Heart right ventricle (tissue), 16 donors: ENCODE measurements around the gene DENND2D. TPM values are rescaled to one million over a fixed set of nuclear protein-coding genes. Genes with fewer than 3 reads are reported as not detected.

Experiments used
- ATAC-seq, 8 donors: fragments of 200-7000 bp; cut with Tn5 transposase; one replicate each; pipeline ENCODE4 v1.9.1; 2020; ENCODE audit warnings: mild to moderate bottlenecking in 8 of 8, moderate library complexity in 8 of 8, moderate number of reproducible peaks in 1 of 8
- DNase-seq, 2 donors: peaks; one replicate each; pipeline ENCODE4 v3.0.0-alpha.2; 2020
- H3K27ac ChIP-seq, 10 donors: fragments of 200-600 bp; sonication (generic) in 2 of 10; one replicate each; pipeline versions ENCODE4 v1.5.0 to v1.8.0; 2020 to 2022; ENCODE audit warnings: mild to moderate bottlenecking in 3 of 10
- H3K27me3 ChIP-seq, 7 donors: fragments of 200-600 bp; one replicate each; pipeline ENCODE4 v1.8.0; 2021 to 2022; ENCODE audit warnings: mild to moderate bottlenecking in 2 of 7
- H3K36me3 ChIP-seq, 9 donors: fragments of 200-600 bp; sonication (generic) in 1 of 9; one replicate each; pipeline versions ENCODE4 v1.5.0 to v1.8.0; 2020 to 2022; ENCODE audit warnings: mild to moderate bottlenecking in 2 of 9
- H3K4me1 ChIP-seq, 9 donors: fragments of 200-600 bp; sonication (generic) in 1 of 9; one replicate each; pipeline versions ENCODE4 v1.5.0 to v1.8.0; 2020 to 2022; ENCODE audit warnings: mild to moderate bottlenecking in 4 of 9
- H3K4me3 ChIP-seq, 10 donors: fragments of 200-600 bp; sonication (generic) in 2 of 10; one replicate each; pipeline versions ENCODE4 v1.5.0 to v1.8.0; 2020 to 2022; ENCODE audit warnings: mild to moderate bottlenecking in 7 of 10, moderate library complexity in 2 of 10
- H3K9me3 ChIP-seq, 11 donors: fragments of 200-600 bp in 10 of 11; sonication (generic) in 2 of 11; one replicate each; pipeline versions ENCODE4 v1.5.0 to v1.8.0; 2013 to 2022; ENCODE audit warnings: mild to moderate bottlenecking in 2 of 11, control low read depth in 1 of 11, moderate library complexity in 1 of 11
- CTCF ChIP-seq, 9 donors: fragments of 200-600 bp; sonication (generic) in 2 of 9; IDR thresholded peaks; one replicate each; pipeline versions ENCODE4 v1.5.0 to v1.8.0; 2021 to 2022; ENCODE audit warnings: antibody characterized with exemption in 9 of 9, mild to moderate bottlenecking in 5 of 9, moderate library complexity in 1 of 9
- WGBS, 2 donors: extraction: QIAGEN DNeasy Blood & Tissue Kit; methylation state at CpG; one replicate each; pipeline ENCODE4 v1.1.7; 2013; ENCODE audit warnings: inconsistent platforms in 1 of 2; 5-methylcytosine and 5-hydroxymethylcytosine counted together
- intact Hi-C, 10 donors: fragments of 100-400 bp; cut with DNase I; formaldehyde crosslinking; loops; one replicate each; pipeline versions ENCODE4 v1.11.1 to v1.14.2; 2022
- polyA plus RNA-seq, 2 donors: library from polyadenylated mRNA; stranded (reverse); fragments of 200-250 nt; gene quantifications; one replicate each; pipeline ENCODE4 v1.2.3, GENCODE V29; 2013
- total RNA-seq, 10 donors: library from RNA; stranded (reverse); fragmentation: NEBNext Ultra II Directional in 3 of 10; extraction: Animal tissue kit (Norgen Biotek cat#: 25700) in 3 of 10; gene quantifications; one replicate each; pipeline versions ENCODE4 v1.2.1 to v1.2.4, GENCODE V29; 2021 to 2023
- donor health status: Arrhythmogenic right ventricular cardiomyopathy.
- donor health status: ischemic (EF 13 %, LVEDD 7.1; RV severe dilation, severe dysfunction).
- donor health status: healthy with polysubstance abuse.
- donor health status: DM: no; HTN: yes; CAD: no.
- donor health status: DM: no; HTN: no; CAD: no.
- donor health status: ischemic (EF 25% LVEDD 6.9; RV normal size, moderate dysfunction).
- donor health status: ischemic (EF 25% LVEDD 5.7; RV mildly dilated, moderate dysfunction).
- donor health status: healthy.
- donor health status: DM: yes; HTN: yes; CAD: no.
- donor health status: Ischemic cardiomyopathy.
- donor health status: ischemic (EF 35%, LVEDD 5.7; RV mildly dilated, moderate dysfunction).
- donor health status: nonischemic (EF 11% LVEDD 7.7; RV severe dilation, severe dysfunction).
- donor health status: DM: yes; HTN: yes; CAD: no.
- donor health status: PGD.
- donor health status: ischemic (EF 29% LVEDD 5.4; RV normal size, mild dysfunction).
- donor health status: nonischemic (EF 23%, LVEDD 6.1; RV moderate dilation, normal function).

DENND2D gene
- total and polyA plus RNA-seq, 12 donors, result 0.46 to 11.9 (median 1.0) TPM

GRCh38 chr1:111157431-111157830, 43.0 kb downstream of the DENND2D start:
- WGBS, 2 donors, result 99 to 100% methylated on average over 2 of the region's 2 CpGs
- Histone ChIP-seq H3K4me3 (no peak overlapping the region), H3K9me3 (peaks cover 0 to 5% (median 0%) of the 10 kb centered on the region in 11 donors), H3K27me3 (no peaks in the 10 kb centered on the region), H3K36me3 (peaks cover 0 to 92% (median 21%) of the 10 kb centered on the region in 9 donors), H3K4me1 (peaks cover 0 to 11% (median 0%) of the 10 kb centered on the region in 9 donors), H3K27ac (no peak overlapping the region)
- DNase-seq (no peak), ATAC-seq (no peak)
- TF ChIP-seq CTCF (IDR thresholded peaks at IDR 0.05), result no peak
- intact Hi-C loops, result no loop called here

- TF ChIP-seq CTCF (IDR thresholded peaks at IDR 0.05), result no peak
- WGBS, 2 donors, result 95 to 96% methylated on average over 5 of the region's 5 CpGs
- ATAC-seq (no peak), DNase-seq (no peak)
- peaks cover 0 to 19% (median 0%) of the 10 kb centered on the region in 9 donors for H3K4me1 ChIP-seq
- H3K27me3 ChIP-seq, result no peaks in the 10 kb centered on the region
- intact Hi-C loops, result loop anchor here in 1 of 10 donors (5.0 kb wide), 1 partner anchor 538 kb away; no protein-coding TSS in a partner anchor
- H3K9me3 ChIP-seq, result peaks cover 0 to 5% (median 0%) of the 10 kb centered on the region in 11 donors
- H3K36me3 ChIP-seq, result peaks cover 0 to 92% (median 17%) of the 10 kb centered on the region in 9 donors
- H3K27ac ChIP-seq, result no peak overlapping the region
- no peak overlapping the region for H3K4me3 ChIP-seq
These were observed 46.1 kb downstream of the DENND2D start for GRCh38 chr1:111154021-111154999.

- H3K4me3 ChIP-seq, result no peak overlapping the region
- 73 to 80% methylated on average over 3 of the region's 3 CpGs for WGBS, 2 donors
- H3K9me3 ChIP-seq, result peaks cover 0 to 5% (median 0%) of the 10 kb centered on the region in 11 donors
- peaks cover 0 to 95% (median 17%) of the 10 kb centered on the region in 9 donors for H3K36me3 ChIP-seq
- ATAC-seq (no peak), DNase-seq (no peak)
- TF ChIP-seq CTCF (IDR thresholded peaks at IDR 0.05), result no peak
- no peak overlapping the region for H3K27ac ChIP-seq
- H3K4me1 ChIP-seq, result peaks cover 0 to 41% (median 8%) of the 10 kb centered on the region in 9 donors
- intact Hi-C loops, result loop anchor here in 1 of 10 donors (5.0 kb wide), 1 partner anchor 540 kb away; no protein-coding TSS in a partner anchor
- no peaks in the 10 kb centered on the region for H3K27me3 ChIP-seq
These were observed 48.6 kb downstream of the DENND2D start for GRCh38 chr1:111151838-111152237.

- Histone ChIP-seq H3K27ac (peak overlapping the region in 2 of 10 donors; percentile 6 to 23), H3K36me3 (peaks cover 0 to 68% (median 14%) of the 10 kb centered on the region in 9 donors), H3K27me3 (no peaks in the 10 kb centered on the region), H3K4me3 (no peak overlapping the region), H3K4me1 (peaks cover 0 to 45% (median 8%) of the 10 kb centered on the region in 9 donors), H3K9me3 (peaks cover 0 to under 1% (median 0%) of the 10 kb centered on the region in 11 donors)
- intact Hi-C loops, result no loop called here
- DNase-seq (no peak), ATAC-seq (no peak)
- TF ChIP-seq CTCF (IDR thresholded peaks at IDR 0.05), result no peak
- 51 to 63% methylated on average over 2 of the region's 2 CpGs for WGBS, 2 donors
These were observed 52.0 kb downstream of the DENND2D start for GRCh38 chr1:111148376-111148881.
